H1 (cell line): ENCODE data around the gene BCL2L11. TPM values are rescaled to one million over a fixed set of nuclear protein-coding genes. Genes with fewer than 3 reads are reported as not detected.

Experiments used
- CTCF ChIA-PET: fragments of 300-600 bp; sonication (Branson Sonifier 250); formaldehyde crosslinking; loops from one replicate; lab custom pipeline; 2021; ENCODE audit not compliant: partially characterized antibody; lab: Charles Lee
- POLR2A ChIA-PET: fragments of 300-600 bp; sonication (Branson Sonifier 250); formaldehyde crosslinking; loops from one replicate; lab custom pipeline; 2021; ENCODE audit warnings: inconsistent platforms; ENCODE audit not compliant: partially characterized antibody; lab: Charles Lee
- DNase-seq, 2 experiments: peaks; one replicate each; pipeline versions ENCODE4 v3.0.0 to v3.0.0-alpha.2; 2010 to 2022; ENCODE audit warnings: low spot score in 2 of 2, low read depth in 1 of 2, mixed read lengths in 1 of 2
- FAIRE-seq: peaks from 2 replicates; lab custom pipeline; 2011; peaks lifted over from hg19 to GRCh38; lab: Jason Lieb, UNC
- H2AFZ ChIP-seq: 2 replicates; pipeline ENCODE4 v1.8.1; 2012; ENCODE audit warnings: low read length, inconsistent platforms
- H2AK5ac ChIP-seq: 2 replicates; pipeline ENCODE4 v1.6.1; 2013; ENCODE audit warnings: low read depth, low read length
- H2BK120ac ChIP-seq: replicated peaks from 2 replicates; pipeline ENCODE3; 2013; ENCODE audit warnings: low read depth, low read length, inconsistent platforms
- H2BK12ac ChIP-seq: 2 replicates; pipeline ENCODE4 v1.6.1; 2013; ENCODE audit warnings: low read depth, low read length
- H2BK15ac ChIP-seq: 2 replicates; pipeline ENCODE4 v1.6.1; 2013; ENCODE audit warnings: low read length
- H2BK20ac ChIP-seq: 2 replicates; pipeline ENCODE4 v1.6.1; 2013; ENCODE audit warnings: low read length
- H2BK5ac ChIP-seq: 2 replicates; pipeline ENCODE4 v1.6.1; 2013; ENCODE audit warnings: low read depth, low read length
- H3K14ac ChIP-seq: 2 replicates; pipeline ENCODE4 v1.6.1; 2013; ENCODE audit warnings: inconsistent platforms; ENCODE audit not compliant: insufficient read length
- H3K18ac ChIP-seq: 2 replicates; pipeline ENCODE4 v1.6.1; 2013; ENCODE audit warnings: low read length; ENCODE audit errors: extremely low read depth
- H3K23ac ChIP-seq: 2 replicates; pipeline ENCODE4 v1.6.1; 2013; ENCODE audit warnings: inconsistent platforms; ENCODE audit not compliant: insufficient read length
- H3K23me2 ChIP-seq: 2 replicates; pipeline ENCODE4 v1.6.1; 2013; ENCODE audit warnings: low read depth, low read length
- H3K27ac ChIP-seq: 2 replicates; pipeline ENCODE4 v1.6.1; 2011; ENCODE audit warnings: low read depth, low read length, inconsistent platforms
- H3K27me3 ChIP-seq, 4 experiments: replicated peaks in 1 of 4; 1 replicate in 1 of 4; 2 replicates in 3 of 4; pipeline versions ENCODE4 v1.6.1 to v1.8.1; 2011 to 2013; ENCODE audit warnings: low read length in 3 of 4, mild to moderate bottlenecking in 3 of 4, inconsistent platforms in 2 of 4, mixed read lengths in 2 of 4, moderate library complexity in 1 of 4; ENCODE audit not compliant: control insufficient read depth in 3 of 4, insufficient read depth in 3 of 4; ENCODE audit errors: extremely low read depth in 1 of 4
- H3K36me3 ChIP-seq, 4 experiments: 2 replicates each; pipeline versions ENCODE4 v1.6.1 to v1.8.1; 2011 to 2013; ENCODE audit warnings: mild to moderate bottlenecking in 4 of 4, low read length in 3 of 4, moderate library complexity in 2 of 4, control low read depth in 1 of 4, inconsistent platforms in 1 of 4; ENCODE audit not compliant: insufficient read depth in 4 of 4, control insufficient read depth in 2 of 4
- H3K4ac ChIP-seq: replicated peaks from 2 replicates; pipeline ENCODE3; 2013; ENCODE audit warnings: low read length, low read depth, mixed read lengths, inconsistent platforms; ENCODE audit not compliant: insufficient read length
- H3K4me1 ChIP-seq, 4 experiments: replicated peaks in 1 of 4; 1 replicate in 1 of 4; 2 replicates in 3 of 4; pipeline versions ENCODE4 v1.6.1 to v1.8.1; 2011 to 2013; ENCODE audit warnings: low read length in 3 of 4, inconsistent platforms in 2 of 4, mixed read lengths in 1 of 4; ENCODE audit not compliant: insufficient read depth in 4 of 4, control insufficient read depth in 3 of 4
- H3K4me2 ChIP-seq, 2 experiments: 2 replicates each; pipeline versions ENCODE4 v1.6.1 to v1.8.1; 2011 to 2013; ENCODE audit warnings: low read depth in 2 of 2, low read length in 2 of 2, control low read depth in 1 of 2, inconsistent platforms in 1 of 2, mild to moderate bottlenecking in 1 of 2; ENCODE audit not compliant: insufficient read depth in 1 of 2
- H3K4me3 ChIP-seq, 4 experiments: fragments of 200-600, 300-600 bp in 1 of 4; sonication (generic), shearing (Covaris generic), sonication (Bioruptor Twin) in 1 of 4; 2 replicates each; pipeline versions ENCODE4 v1.5.1 to v1.8.1; 2011 to 2016; ENCODE audit warnings: low read length in 4 of 4, low read depth in 3 of 4, control low read depth in 2 of 4, inconsistent platforms in 2 of 4, mild to moderate bottlenecking in 2 of 4, mixed read lengths in 1 of 4, moderate library complexity in 1 of 4; ENCODE audit not compliant: insufficient read depth in 2 of 4; ENCODE audit errors: extremely low read depth in 1 of 4
- H3K56ac ChIP-seq: replicated peaks from 2 replicates; pipeline ENCODE3; 2013; ENCODE audit warnings: low read depth, mild to moderate bottlenecking, mixed read lengths, low read length, inconsistent platforms; ENCODE audit not compliant: insufficient read length
- H3K79me1 ChIP-seq: 2 replicates; pipeline ENCODE4 v1.6.1; 2013; ENCODE audit warnings: low read depth, low read length, control low read depth
- H3K79me2 ChIP-seq, 2 experiments: 2 replicates each; pipeline versions ENCODE4 v1.6.1 to v1.8.1; 2012 to 2013; ENCODE audit warnings: low read length in 2 of 2, mild to moderate bottlenecking in 2 of 2, inconsistent platforms in 1 of 2; ENCODE audit not compliant: insufficient read depth in 2 of 2, control insufficient read depth in 1 of 2
- H3K9ac ChIP-seq, 4 experiments: replicated peaks in 1 of 4; 1 replicate in 1 of 4; 2 replicates in 3 of 4; pipeline versions ENCODE4 v1.6.1 to v1.8.1; 2011 to 2013; ENCODE audit warnings: low read depth in 3 of 4, low read length in 3 of 4, control low read depth in 2 of 4, mild to moderate bottlenecking in 2 of 4, moderate library complexity in 2 of 4, inconsistent platforms in 1 of 4; ENCODE audit errors: extremely low read depth in 1 of 4
- H3K9me3 ChIP-seq, 2 experiments: 2 replicates each; pipeline versions ENCODE4 v1.6.1 to v1.8.1; 2012 to 2013; ENCODE audit warnings: mild to moderate bottlenecking in 2 of 2, moderate library complexity in 2 of 2, control low read depth in 1 of 2, inconsistent platforms in 1 of 2, low read depth in 1 of 2, low read length in 1 of 2, mixed read lengths in 1 of 2; ENCODE audit not compliant: insufficient read depth in 2 of 2
- H4K20me1 ChIP-seq, 2 experiments: replicated peaks in 1 of 2; 2 replicates each; pipeline versions ENCODE3 to v1.8.1; 2011 to 2013; ENCODE audit warnings: inconsistent platforms in 2 of 2, low read length in 2 of 2, mild to moderate bottlenecking in 1 of 2; ENCODE audit not compliant: insufficient read depth in 2 of 2, control insufficient read depth in 1 of 2
- H4K5ac ChIP-seq: 2 replicates; pipeline ENCODE4 v1.6.1; 2013; ENCODE audit warnings: low read length, low read depth, mixed read lengths, inconsistent platforms; ENCODE audit not compliant: insufficient read length
- H4K8ac ChIP-seq: 2 replicates; pipeline ENCODE4 v1.8.0; 2013; ENCODE audit warnings: mild to moderate bottlenecking, moderate library complexity, low read length, inconsistent platforms; ENCODE audit not compliant: insufficient read depth; ENCODE audit errors: extremely low read depth
- H4K91ac ChIP-seq: replicated peaks from 2 replicates; pipeline ENCODE3; 2013; ENCODE audit warnings: low read length, mixed read lengths, inconsistent platforms; ENCODE audit not compliant: insufficient read length
- NRF1 ChIP-seq: IDR thresholded peaks from 2 replicates; pipeline ENCODE4 v1.6.1; 2011; ENCODE audit warnings: mild to moderate bottlenecking, low read depth, low read length, improper control_type of control experiment
- RXRA ChIP-seq: IDR thresholded peaks from 2 replicates; pipeline ENCODE4 v1.6.1; 2011; ENCODE audit warnings: low read depth, mild to moderate bottlenecking, low read length, moderate library complexity; ENCODE audit not compliant: insufficient read depth
- WGBS, 2 experiments: shearing (Covaris generic) in 1 of 2; methylation state at CpG; one replicate each; pipeline versions ENCODE4 v1.1.6 to v1.1.7; 2013 to 2015; ENCODE audit warnings: low lambda C conversion rate in 2 of 2, mixed read lengths in 2 of 2, inconsistent platforms in 1 of 2, low coverage in 1 of 2, missing lambda C conversion rate in 1 of 2; ENCODE audit not compliant: insufficient replicate concordance in 2 of 2, insufficient coverage in 1 of 2, insufficient read length in 1 of 2; ENCODE audit errors: extremely low coverage in 1 of 2, missing lambda C conversion rate in 1 of 2; 5-methylcytosine and 5-hydroxymethylcytosine counted together
- polyA plus RNA-seq, 7 experiments: library from polyadenylated mRNA; depleted of rRNA in 3 of 7; stranded (reverse) in 5 of 7; unstranded in 2 of 7; fragments of >200 nt in 5 of 7; fragments of 200-250 nt in 2 of 7; gene quantifications; 1 replicate in 5 of 7; 2 replicates in 1 of 7; 4 replicates in 1 of 7; pipeline versions ENCODE4 v1.2.1 to v1.2.3, GENCODE V29; 2011 to 2013; ENCODE audit warnings: missing spikeins in 2 of 7, mixed read lengths in 2 of 7
- total RNA-seq: library from RNA; stranded (reverse); fragmentation: NEBNext Ultra II Directional; extraction: Animal tissue kit (Norgen Biotek cat#: 25700); gene quantifications from 2 replicates; pipeline ENCODE4 v1.2.1, GENCODE V29; 2021

Gene BCL2L11
- total and polyA plus RNA-seq, 2 of the 8 experiments (the other 6 are each of a cell fraction or from before 2014, with no cell fraction given) = 7.5 to 22.9 TPM

GRCh38 chr2:111145951-111146350 lies 25.2 kb downstream of the BCL2L11 start:
- H3K9ac ChIP-seq = no peak overlapping the region
- H3K27ac ChIP-seq = no peak overlapping the region
- peaks cover under 1% of the 10 kb centered on the region; the same call in 1 of the 2 replicates for H3K79me1 ChIP-seq
- FAIRE-seq (no peak), DNase-seq (no peak)
- no peak overlapping the region for H2BK120ac ChIP-seq
- H2BK20ac ChIP-seq = no peak overlapping the region
- no peak overlapping the region for H2AK5ac ChIP-seq
- no peak overlapping the region for H2BK5ac ChIP-seq
- no peak overlapping the region for H2BK12ac ChIP-seq
- H3K27me3 ChIP-seq = no peaks in the 10 kb centered on the region; a peak in 1 of 7 replicates
- no peak overlapping the region for H3K4me3 ChIP-seq
- no peak overlapping the region for H2AFZ ChIP-seq
- CTCF ChIA-PET = interaction anchor here (1.1 to 1.9 kb wide), 2 partner anchors 10 to 29 kb away, joined by 3 to 5 read pairs; no protein-coding TSS in a partner anchor
- 98% methylated on average over 2 of the region's 2 CpGs; no CpG with 5 or more reads in 1 of the 2 experiments for WGBS, 2 experiments
- peaks cover 0 to 25% of the 10 kb centered on the region in 2 experiments; a peak in 2 of 4 replicates for H3K79me2 ChIP-seq
- POLR2A ChIA-PET = interaction anchor here (1.4 kb wide), 1 partner anchor 13 kb away, joined by 3 read pairs; no protein-coding TSS in a partner anchor
- no peak overlapping the region for H4K8ac ChIP-seq
- H3K23me2 ChIP-seq = no peaks in the 10 kb centered on the region
- peaks cover 0 to 23% (median 2%) of the 10 kb centered on the region in 4 experiments; a peak in 3 of 8 replicates for H3K36me3 ChIP-seq
- no peak overlapping the region for H2BK15ac ChIP-seq
- no peak overlapping the region for H4K91ac ChIP-seq
- H3K14ac ChIP-seq = no peak overlapping the region
- no peak overlapping the region for H3K4me2 ChIP-seq
- no peak overlapping the region for H3K18ac ChIP-seq
- 0 out of 7 replicates have a peak, but pooled peaks cover 0 to 3% (median 0%) of the 10 kb centered on the region in 4 experiments for H3K4me1 ChIP-seq
- no peak overlapping the region for H4K5ac ChIP-seq
- peaks cover 6 to 14% of the 10 kb centered on the region in 2 experiments for H4K20me1 ChIP-seq
- H3K9me3 ChIP-seq = no peaks in the 10 kb centered on the region
- no peak for TF ChIP-seq RXRA
- no peak for TF ChIP-seq NRF1
- H3K56ac ChIP-seq = no peak overlapping the region
- no peak overlapping the region for H3K23ac ChIP-seq
- H3K4ac ChIP-seq = no peak overlapping the region
